Cardiac fibroblast (primary cell): ENCODE data around the gene MYO3A.

Experiments used
- DNase-seq, 2 donors: peaks; one replicate each; pipeline versions ENCODE4 v3.0.0 to v3.0.0-alpha.2; 2010; ENCODE audit warnings: low read depth in 2 of 2
- H3K4me3 ChIP-seq, 2 donors: replicated peaks in 1 of 2; 1 replicate in 1 of 2; 2 replicates in 1 of 2; pipeline ENCODE4 v1.5.1; 2011; ENCODE audit warnings: low read depth in 2 of 2, low read length in 2 of 2, mild to moderate bottlenecking in 2 of 2, moderate library complexity in 1 of 2
- CTCF ChIP-seq: IDR thresholded peaks from one replicate; pipeline ENCODE4 v1.5.1; 2011; ENCODE audit warnings: low read depth, mild to moderate bottlenecking, low read length, inconsistent platforms

MYO3A gene

GRCh38 chr10:26031300-26031699 lies 97.3 kb downstream of the MYO3A start:
- no peak for DNase-seq
- TF ChIP-seq CTCF = no peak
- H3K4me3 ChIP-seq = no peak overlapping the region

- TF ChIP-seq CTCF = no peak
- H3K4me3 ChIP-seq = no peak overlapping the region
- DNase-seq = no peak
Measured at GRCh38 chr10:26043469-26043868, 109.4 kb downstream of the MYO3A start.

GRCh38 chr10:26044141-26044749 lies 110.2 kb downstream of the MYO3A start:
- no peak overlapping the region for H3K4me3 ChIP-seq
- TF ChIP-seq CTCF = no peak
- DNase-seq = peak in 1 of 2 donors; percentile 0

GRCh38 chr10:26046073-26046700 lies 112.2 kb downstream of the MYO3A start:
- no peak for DNase-seq
- no peak for TF ChIP-seq CTCF
- no peak overlapping the region for H3K4me3 ChIP-seq

GRCh38 chr10:26048756-26049155 lies 114.7 kb downstream of the MYO3A start:
- no peak for DNase-seq
- TF ChIP-seq CTCF = no peak
- no peak overlapping the region for H3K4me3 ChIP-seq

GRCh38 chr10:26052326-26052725 lies 118.3 kb downstream of the MYO3A start:
- no peak overlapping the region for H3K4me3 ChIP-seq
- no peak for DNase-seq
- TF ChIP-seq CTCF = no peak
